DOHH2 (cell line): ENCODE measurements around the gene TIMM8B.

Source experiments
- H3F3A ChIP-seq: fragments of 200-600 bp; sonication (generic), shearing (Covaris generic); 2 replicates; pipeline ENCODE4 v1.6.0; 2016; ENCODE audit warnings: antibody characterized with exemption, mild to moderate bottlenecking; ENCODE audit not compliant: control insufficient read depth, insufficient read depth
- H3K27ac ChIP-seq: fragments of 200-600 bp; sonication (generic); 2 replicates; pipeline ENCODE4 v1.5.1; 2014; ENCODE audit warnings: low read depth, mild to moderate bottlenecking, low read length, moderate library complexity
- H3K27me3 ChIP-seq: fragments of 200-600 bp; sonication (generic); 2 replicates; pipeline ENCODE4 v1.6.1; 2014; ENCODE audit warnings: mild to moderate bottlenecking, low read length, mixed read lengths; ENCODE audit not compliant: control insufficient read depth
- H3K36me3 ChIP-seq: fragments of 200-600 bp; sonication (generic); 2 replicates; pipeline ENCODE4 v1.6.1; 2014; ENCODE audit warnings: mild to moderate bottlenecking, low read length, moderate library complexity, mixed read lengths; ENCODE audit not compliant: control insufficient read depth
- H3K4me1 ChIP-seq: fragments of 200-600 bp; sonication (generic); 2 replicates; pipeline ENCODE4 v1.6.1; 2014; ENCODE audit warnings: mild to moderate bottlenecking, low read length, mixed read lengths; ENCODE audit not compliant: control insufficient read depth
- H3K4me2 ChIP-seq: fragments of 200-600 bp; sonication (generic); 2 replicates; pipeline ENCODE4 v1.6.0; 2014; ENCODE audit warnings: mild to moderate bottlenecking, low read length, moderate library complexity
- H3K4me3 ChIP-seq: fragments of 200-600 bp; sonication (generic); 2 replicates; pipeline ENCODE4 v1.5.1; 2014; ENCODE audit warnings: mild to moderate bottlenecking, low read length, mixed read lengths
- H3K79me2 ChIP-seq: fragments of 200-600 bp; sonication (generic); 2 replicates; pipeline ENCODE4 v1.6.1; 2014; ENCODE audit warnings: mild to moderate bottlenecking, low read length, mixed read lengths; ENCODE audit not compliant: control insufficient read depth
- H3K9me2 ChIP-seq: fragments of 200-600 bp; sonication (generic); replicated peaks from 2 replicates; pipeline ENCODE4 v1.6.1; 2014; ENCODE audit warnings: mild to moderate bottlenecking, low read length, mixed read lengths; ENCODE audit not compliant: control insufficient read depth
- H3K9me3 ChIP-seq: fragments of 200-600 bp; sonication (generic); 2 replicates; pipeline ENCODE4 v1.6.1; 2014; ENCODE audit warnings: antibody characterized with exemption, low read length, mixed read lengths; ENCODE audit not compliant: control insufficient read depth, insufficient read depth
- H4K20me1 ChIP-seq: fragments of 200-600 bp; sonication (generic); 2 replicates; pipeline ENCODE4 v1.6.0; 2014; ENCODE audit warnings: low read depth, mild to moderate bottlenecking, antibody characterized with exemption, low read length, moderate library complexity; ENCODE audit not compliant: control insufficient read depth, insufficient read depth
- CTCF ChIP-seq: fragments of 200-600 bp; sonication (generic); IDR thresholded peaks from one replicate; pipeline ENCODE4 v1.5.1; 2014; ENCODE audit warnings: antibody characterized with exemption, mild to moderate bottlenecking, low read depth, low read length; ENCODE audit not compliant: poor library complexity, severe bottlenecking
- EZH2phosphoT487 ChIP-seq: fragments of 200-600 bp; sonication (generic); IDR thresholded peaks from 2 replicates; pipeline ENCODE4 v1.6.1; 2017; ENCODE audit warnings: borderline replicate concordance, mild to moderate bottlenecking, antibody characterized with exemption, low read length, moderate library complexity, mixed read lengths

The TIMM8B gene

GRCh38 chr11:112062923-112063322 lies 23.6 kb downstream of the TIMM8B start:
- Histone ChIP-seq H3K9me3 (no peaks in the 10 kb centered on the region), H3K4me2 (no peak overlapping the region), H3K27me3 (no peaks in the 10 kb centered on the region), H3K27ac (no peak overlapping the region), H3K4me1 (peaks cover 2% of the 10 kb centered on the region), H3K36me3 (peaks cover 53% of the 10 kb centered on the region), H3F3A (peaks cover 15% of the 10 kb centered on the region), H3K79me2 (no peaks in the 10 kb centered on the region), H3K4me3 (no peak overlapping the region), H4K20me1 (no peaks in the 10 kb centered on the region), H3K9me2 (no peaks in the 10 kb centered on the region)
- no peak for TF ChIP-seq EZH2phosphoT487
- no peak for TF ChIP-seq CTCF

GRCh38 chr11:112058103-112058502 lies 28.5 kb downstream of the TIMM8B start:
- H3K4me2 ChIP-seq: no peak overlapping the region
- no peak overlapping the region for H3K27ac ChIP-seq
- no peaks in the 10 kb centered on the region for H3K4me1 ChIP-seq
- H3K27me3 ChIP-seq: no peaks in the 10 kb centered on the region
- no peak for TF ChIP-seq CTCF
- no peak for TF ChIP-seq EZH2phosphoT487
- H4K20me1 ChIP-seq: no peaks in the 10 kb centered on the region
- H3K36me3 ChIP-seq: peaks cover 80% of the 10 kb centered on the region
- no peaks in the 10 kb centered on the region for H3K9me3 ChIP-seq
- no peak overlapping the region for H3K4me3 ChIP-seq
- H3K79me2 ChIP-seq: peaks cover 15% of the 10 kb centered on the region
- H3F3A ChIP-seq: peaks cover 6% of the 10 kb centered on the region; the same call in 1 of the 2 replicates
- no peaks in the 10 kb centered on the region for H3K9me2 ChIP-seq

GRCh38 chr11:112057170-112057569 lies 29.4 kb downstream of the TIMM8B start:
- TF ChIP-seq EZH2phosphoT487 (no peak), CTCF (no peak)
- Histone ChIP-seq H3K9me3 (no peaks in the 10 kb centered on the region), H3K9me2 (no peaks in the 10 kb centered on the region), H3K36me3 (peaks cover 79% of the 10 kb centered on the region), H4K20me1 (no peaks in the 10 kb centered on the region), H3K27me3 (no peaks in the 10 kb centered on the region), H3K79me2 (peaks cover 21% of the 10 kb centered on the region), H3K4me1 (peaks cover 5% of the 10 kb centered on the region), H3K27ac (no peak overlapping the region), H3K4me2 (no peak overlapping the region), H3F3A (peaks cover 6% of the 10 kb centered on the region; the same call in 1 of the 2 replicates), H3K4me3 (no peak overlapping the region)
